Spinal cord (tissue), 10 donors: ENCODE data around the gene GPR18. TPM values are rescaled to one million over a fixed set of nuclear protein-coding genes. Genes with fewer than 3 reads are reported as not detected.

Experiments
- DNase-seq, 6 donors: peaks; one replicate each; pipeline versions ENCODE4 v3.0.0 to v3.0.0-alpha.2; 2013 to 2015; ENCODE audit warnings: low spot score in 6 of 6, low read depth in 4 of 6
- H3K27ac ChIP-seq: one replicate; pipeline ENCODE4 v1.5.1; 2013; ENCODE audit warnings: low read depth, low read length, control low read depth
- H3K27me3 ChIP-seq: one replicate; pipeline ENCODE4 v1.6.1; 2013; ENCODE audit warnings: low read length; ENCODE audit not compliant: control insufficient read depth, insufficient read depth
- H3K36me3 ChIP-seq: one replicate; pipeline ENCODE4 v1.6.1; 2013; ENCODE audit warnings: low read length; ENCODE audit not compliant: control insufficient read depth, insufficient read depth
- H3K4me1 ChIP-seq: one replicate; pipeline ENCODE4 v1.6.1; 2013; ENCODE audit warnings: low read length; ENCODE audit not compliant: control insufficient read depth, insufficient read depth
- H3K4me3 ChIP-seq: one replicate; pipeline ENCODE4 v1.5.1; 2013; ENCODE audit warnings: low read depth, low read length, control low read depth
- H3K9me3 ChIP-seq: one replicate; pipeline ENCODE4 v1.6.1; 2013; ENCODE audit warnings: low read length; ENCODE audit not compliant: control insufficient read depth, insufficient read depth
- WGBS: methylation state at CpG from one replicate; pipeline ENCODE4 v1.1.5; 2013; ENCODE audit warnings: missing lambda C conversion rate; ENCODE audit not compliant: insufficient coverage; 5-methylcytosine and 5-hydroxymethylcytosine counted together
- polyA plus RNA-seq, 2 donors: library from polyadenylated mRNA; unstranded; fragments of 120-200 nt; gene quantifications; one replicate each; pipeline ENCODE4 v1.2.1, GENCODE V29; 2013; ENCODE audit not compliant: insufficient read length in 2 of 2
- small RNA-seq: library from RNA; depleted of rRNA; stranded (forward); fragments of <200 nt; gene quantifications from one replicate; pipeline ENCODE3, GENCODE V24; 2014; ENCODE audit warnings: low replicate concordance
- total RNA-seq, 2 donors: library from RNA; depleted of rRNA in 1 of 2; stranded (reverse); fragments of 120-200 nt in 1 of 2; fragments of >200 nt in 1 of 2; gene quantifications; one replicate each; pipeline versions ENCODE4 v1.2.3 to v1.2.4, GENCODE V29; 2013 to 2014
- donor health status: healthy.

The GPR18 gene
- total and polyA plus RNA-seq, 4 donors = 0.23 TPM; not detected in 3

DNA sequence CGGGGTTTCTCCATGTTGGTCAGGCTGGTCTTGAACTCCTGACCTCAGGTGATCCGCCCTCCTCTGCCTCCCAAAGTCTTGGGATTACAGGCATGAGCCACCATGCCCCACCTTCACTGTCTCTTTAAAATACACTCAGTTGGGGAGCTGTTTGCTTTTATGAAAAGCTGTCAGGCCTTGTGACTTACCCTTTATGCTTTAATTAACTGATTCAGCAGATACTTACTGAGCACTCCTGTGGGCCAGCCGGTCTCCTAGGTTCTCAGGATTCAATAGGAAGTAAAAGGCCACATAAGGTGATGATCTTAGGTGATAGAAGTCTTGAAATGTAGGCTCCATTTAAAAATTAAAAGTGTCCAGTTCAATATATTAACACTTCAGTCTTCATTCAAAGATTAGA lies 50.0 kb downstream of the GPR18 start:
- no CpG with 5 or more reads among the region's 3 CpGs for WGBS
- no peaks in the 10 kb centered on the region for H3K4me1 ChIP-seq
- DNase-seq = no peak
- H3K9me3 ChIP-seq = no peaks in the 10 kb centered on the region
- no peak overlapping the region for H3K27ac ChIP-seq
- H3K36me3 ChIP-seq = peaks cover 9% of the 10 kb centered on the region
- no peak overlapping the region for H3K4me3 ChIP-seq
- no peaks in the 10 kb centered on the region for H3K27me3 ChIP-seq

DNA sequence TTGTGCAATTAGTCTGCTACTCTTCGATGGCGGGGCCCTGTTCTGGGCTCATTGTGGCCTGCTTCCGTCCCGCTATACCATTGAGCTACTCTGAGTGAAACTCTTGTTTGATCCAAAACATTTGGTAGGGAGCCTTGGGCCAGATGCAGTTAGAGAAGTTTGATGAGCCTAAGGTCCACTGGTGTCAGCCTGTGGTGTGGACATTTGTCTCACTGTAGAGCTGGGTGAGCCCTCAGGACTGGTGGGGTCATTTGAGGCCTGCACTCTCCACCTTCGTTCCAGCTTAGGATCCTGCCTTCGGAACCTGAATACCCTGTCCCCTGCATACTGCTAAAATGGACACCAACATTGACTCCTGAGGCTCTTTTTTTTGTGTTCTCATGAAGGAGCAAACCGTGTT lies 50.7 kb downstream of the GPR18 start:
- H3K9me3 ChIP-seq = no peaks in the 10 kb centered on the region
- 100% methylated on average over 5 of the region's 7 CpGs for WGBS

DNA sequence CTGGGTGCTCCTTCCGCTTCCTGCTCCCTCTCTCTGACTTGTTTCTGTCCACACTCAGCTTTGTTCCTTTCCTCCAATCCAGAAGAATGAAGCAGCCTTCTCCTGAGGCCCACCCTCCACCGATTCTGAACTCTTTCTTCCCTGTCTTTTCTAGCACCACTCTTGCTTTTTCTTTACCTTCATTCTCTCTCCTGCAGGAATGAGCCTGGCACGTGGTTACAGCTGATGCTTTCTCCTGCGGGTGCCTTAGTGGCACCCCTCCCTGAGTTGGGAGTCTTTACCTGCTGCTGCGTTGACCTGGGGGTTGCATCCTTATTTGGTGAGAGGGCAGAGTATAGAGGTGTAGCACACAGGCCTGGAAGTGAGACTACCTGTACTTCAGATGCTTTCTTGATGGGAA lies 51.3 kb downstream of the GPR18 start:
- Histone ChIP-seq H3K9me3 (no peaks in the 10 kb centered on the region), H3K4me1 (peaks cover 5% of the 10 kb centered on the region), H3K36me3 (peaks cover 9% of the 10 kb centered on the region), H3K4me3 (no peak overlapping the region), H3K27me3 (no peaks in the 10 kb centered on the region), H3K27ac (no peak overlapping the region)
- no peak for DNase-seq
- 94% methylated on average over 3 of the region's 5 CpGs for WGBS

More for the DNA sequence above, 50.7 kb downstream of the GPR18 start:
- H3K27ac ChIP-seq = no peak overlapping the region
- peaks cover 2% of the 10 kb centered on the region for H3K4me1 ChIP-seq
- DNase-seq = no peak
- H3K36me3 ChIP-seq = peaks cover 9% of the 10 kb centered on the region
- no peaks in the 10 kb centered on the region for H3K27me3 ChIP-seq
- H3K4me3 ChIP-seq = no peak overlapping the region

DNA sequence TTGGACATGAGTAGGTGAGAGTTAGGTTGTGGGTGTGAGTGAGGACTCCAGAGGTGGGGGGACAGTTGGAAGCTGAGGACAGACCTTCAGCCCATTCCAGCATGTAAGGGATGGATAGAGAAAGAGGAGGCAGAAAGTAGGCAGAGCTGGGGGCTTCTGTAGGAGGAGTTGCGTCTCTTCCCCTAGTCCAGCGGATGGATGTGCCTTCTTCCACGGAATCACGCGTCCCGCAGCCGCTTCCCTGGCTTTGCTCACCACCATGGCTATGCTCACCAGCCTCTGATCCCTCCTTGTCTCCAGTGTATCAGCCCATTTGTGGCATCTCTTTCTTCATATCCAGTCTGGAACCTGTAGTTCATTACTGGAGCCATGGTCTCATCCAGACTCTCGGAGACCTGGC lies 52.0 kb downstream of the GPR18 start:
- WGBS = 100% methylated on average over 8 of the region's 8 CpGs
- Histone ChIP-seq H3K4me1 (peaks cover 9% of the 10 kb centered on the region), H3K9me3 (no peaks in the 10 kb centered on the region), H3K4me3 (no peak overlapping the region), H3K27me3 (no peaks in the 10 kb centered on the region), H3K27ac (no peak overlapping the region), H3K36me3 (peaks cover 9% of the 10 kb centered on the region)
- DNase-seq = no peak

DNA sequence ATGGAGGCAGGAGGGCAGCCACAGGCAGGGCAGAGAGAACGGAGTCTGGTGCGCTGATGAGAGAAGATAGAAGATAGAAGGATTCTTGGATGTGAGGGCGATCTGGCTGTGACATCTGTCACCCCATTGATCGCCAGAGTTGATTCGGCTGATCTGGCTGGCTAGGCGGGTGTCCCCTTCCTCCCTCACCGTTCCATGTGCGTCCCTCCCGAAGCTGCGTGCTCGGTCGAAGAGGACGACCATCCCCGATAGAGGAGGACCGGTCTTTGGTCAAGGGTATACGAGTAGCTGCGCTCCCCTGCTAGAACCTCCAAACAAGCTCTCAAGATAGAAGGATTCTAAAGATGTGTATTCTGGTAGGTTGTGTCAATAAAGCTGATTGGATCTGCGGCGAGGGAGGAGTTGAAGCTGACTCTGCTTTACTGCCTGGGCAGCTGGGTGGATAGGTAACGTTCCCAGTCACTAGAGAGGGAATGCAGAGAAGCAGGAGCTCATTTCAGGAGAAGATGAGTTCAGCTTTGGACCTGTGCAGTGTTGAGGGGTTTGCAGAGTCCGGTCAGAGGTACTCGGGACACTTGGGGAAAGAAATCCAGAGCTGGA lies 52.5 kb downstream of the GPR18 start:
- Histone ChIP-seq H3K27ac (no peak overlapping the region), H3K4me3 (no peak overlapping the region), H3K27me3 (no peaks in the 10 kb centered on the region), H3K9me3 (no peaks in the 10 kb centered on the region), H3K4me1 (peaks cover 9% of the 10 kb centered on the region), H3K36me3 (peaks cover 9% of the 10 kb centered on the region)
- 84% methylated on average over 14 of the region's 22 CpGs for WGBS
- DNase-seq = no peak

Small RNA genes lying within 50 kb of the gene (small RNA-seq; reads per million reads assigned to genes)
- gene RN7SKP9 = 0.99 reads per million, percentile 78 among the genes with 10 or more reads in this experiment

Other genes starting within 250 kb of the GPR18 start
- 10 to 100 TPM; 37.9 to 50.2 TPM for gene UBAC2, start 57.5 kb downstream of the GPR18 start, total RNA-seq
- gene UBAC2, start 57.5 kb downstream of the GPR18 start, polyA plus RNA-seq = 10 to 100 TPM; 57.3 to 60.3 TPM
- 10 to 100 TPM in 1 of 2 donors, 1 to 10 TPM in 1; 5.2 to 27.0 TPM for gene GPR183, start 49.0 kb upstream of the GPR18 start, total RNA-seq
- 1 to 10 TPM; 2.0 to 2.9 TPM for gene GPR183, start 49.0 kb upstream of the GPR18 start, polyA plus RNA-seq
- gene TM9SF2, start 243.1 kb upstream of the GPR18 start, total RNA-seq = 100 to 1,000 TPM; 150 to 175 TPM
- 100 to 1,000 TPM; 100 to 115 TPM for gene TM9SF2, start 243.1 kb upstream of the GPR18 start, polyA plus RNA-seq